HepG2 (cell line): Measurements from ENCODE around the gene CRTC2. TPM values are rescaled to one million over a fixed set of nuclear protein-coding genes. Genes with fewer than 3 reads are reported as not detected.

Experiments
- DZIP1 ChIP-seq: sonication (generic); formaldehyde crosslinking; IDR thresholded peaks from 2 replicates; pipeline ENCODE4 v1.5.0; 2020; ENCODE audit warnings: mild to moderate bottlenecking, missing genetic modification reagents
- MAFF ChIP-seq: IDR thresholded peaks from 2 replicates; pipeline ENCODE4 v1.6.1; 2011; ENCODE audit warnings: low read depth, low read length, improper control_type of control experiment
- MAFK ChIP-seq, 2 experiments: IDR thresholded peaks in 1 of 2; conservative IDR thresholded peaks in 1 of 2; 2 replicates each; pipeline ENCODE4 v1.6.1; 2011; ENCODE audit warnings: improper control_type of control experiment in 2 of 2, low read length in 2 of 2
- MAZ ChIP-seq, 2 experiments: sonication (generic) in 1 of 2; formaldehyde crosslinking in 1 of 2; IDR thresholded peaks; 2 replicates each; pipeline versions ENCODE4 v1.5.0 to v1.6.1; 2012 to 2020; ENCODE audit warnings: low read depth in 2 of 2, mild to moderate bottlenecking in 2 of 2, borderline replicate concordance in 1 of 2, improper control_type of control experiment in 1 of 2, low read length in 1 of 2, missing genetic modification reagents in 1 of 2, moderate library complexity in 1 of 2
- MYC ChIP-seq: sonication (generic); formaldehyde crosslinking; IDR thresholded peaks from 2 replicates; pipeline ENCODE4 v1.9.0; 2021; ENCODE audit warnings: missing genetic modification reagents, borderline replicate concordance
- NFYC ChIP-seq: IDR thresholded peaks from 2 replicates; pipeline ENCODE4 v1.6.1; 2016; ENCODE audit warnings: missing genetic modification reagents, missing compliant biosample characterization
- NONO ChIP-seq, 2 experiments: fragments of 450-650 bp in 1 of 2; sonication (generic) in 1 of 2; formaldehyde crosslinking in 1 of 2; IDR thresholded peaks in 1 of 2; conservative IDR thresholded peaks in 1 of 2; 2 replicates each; pipeline versions ENCODE4 v1.6.1 to v1.8.0; 2017 to 2022; ENCODE audit warnings: mild to moderate bottlenecking in 1 of 2, missing genetic modification reagents in 1 of 2, moderate library complexity in 1 of 2
- NR2F6 ChIP-seq, 2 experiments: IDR thresholded peaks; 2 replicates each; pipeline ENCODE4 v1.6.1; 2016; ENCODE audit warnings: antibody characterized with exemption in 1 of 2, mild to moderate bottlenecking in 1 of 2
- POLR2A ChIP-seq, 2 experiments: IDR thresholded peaks; 2 replicates each; pipeline ENCODE4 v1.6.1; 2011; ENCODE audit warnings: low read depth in 2 of 2, low read length in 2 of 2, mild to moderate bottlenecking in 1 of 2, moderate library complexity in 1 of 2; ENCODE audit not compliant: insufficient read depth in 1 of 2
- REPIN1 ChIP-seq: sonication (generic); formaldehyde crosslinking; IDR thresholded peaks from 2 replicates; pipeline ENCODE4 v1.8.0; 2022; ENCODE audit warnings: missing genetic modification reagents, low read depth, mild to moderate bottlenecking, borderline replicate concordance
- SMAD3 ChIP-seq: sonication (generic); formaldehyde crosslinking; IDR thresholded peaks from 2 replicates; pipeline ENCODE4 v1.4.0; 2020; ENCODE audit warnings: missing genetic modification reagents
- WIZ ChIP-seq: sonication (generic); formaldehyde crosslinking; IDR thresholded peaks from 2 replicates; pipeline ENCODE4 v1.5.1; 2020; ENCODE audit warnings: mild to moderate bottlenecking, missing genetic modification reagents
- ZBTB21 ChIP-seq: sonication (generic); formaldehyde crosslinking; IDR thresholded peaks from 2 replicates; pipeline ENCODE4 v1.4.0; 2020; ENCODE audit warnings: missing genetic modification reagents
- ZFP91 ChIP-seq: sonication (generic); formaldehyde crosslinking; IDR thresholded peaks from 2 replicates; pipeline ENCODE4 v1.9.0; 2022; ENCODE audit warnings: missing genetic modification reagents, mild to moderate bottlenecking, borderline replicate concordance
- ZKSCAN8 ChIP-seq: IDR thresholded peaks from 2 replicates; pipeline ENCODE4 v1.6.1; 2016; ENCODE audit warnings: borderline replicate concordance, missing genetic modification reagents, missing compliant biosample characterization
- ZNF329 ChIP-seq: sonication (generic); formaldehyde crosslinking; IDR thresholded peaks from 2 replicates; pipeline ENCODE4 v1.9.0; 2021; ENCODE audit warnings: low read depth, mild to moderate bottlenecking, missing genetic modification reagents
- ZNF331 ChIP-seq: sonication (generic); formaldehyde crosslinking; IDR thresholded peaks from 2 replicates; pipeline ENCODE4 v1.4.0; 2020; ENCODE audit warnings: missing genetic modification reagents
- ZNF556 ChIP-seq: sonication (generic); formaldehyde crosslinking; IDR thresholded peaks from 2 replicates; pipeline ENCODE4 v1.4.0; 2020; ENCODE audit warnings: mild to moderate bottlenecking, missing genetic modification reagents, borderline replicate concordance
- ZNF564 ChIP-seq: sonication (generic); formaldehyde crosslinking; IDR thresholded peaks from 2 replicates; pipeline ENCODE4 v1.8.1; 2023; ENCODE audit warnings: mild to moderate bottlenecking, missing genetic modification reagents
- ZNF580 ChIP-seq: IDR thresholded peaks from 2 replicates; pipeline ENCODE4 v1.6.1; 2016; ENCODE audit warnings: low read depth, borderline replicate concordance
- ZSCAN5A ChIP-seq: sonication (generic); formaldehyde crosslinking; IDR thresholded peaks from 2 replicates; pipeline ENCODE4 v1.8.0; 2022; ENCODE audit warnings: mild to moderate bottlenecking, missing genetic modification reagents, borderline replicate concordance
- polyA plus RNA-seq, 8 experiments: library from polyadenylated mRNA; depleted of rRNA in 3 of 8; stranded (reverse) in 7 of 8; unstranded in 1 of 8; fragments of >200 nt; fragmentation: Illumina TruSeq in 4 of 8; extraction: Trizol in 4 of 8; gene quantifications; 2 replicates each; pipeline versions ENCODE4 v1.2.1 to v1.2.3, GENCODE V29; 2011 to 2016; ENCODE audit warnings: low read depth in 4 of 8, missing spikeins in 1 of 8, mixed read lengths in 1 of 8; ENCODE audit not compliant: insufficient read depth in 1 of 8
- total RNA-seq, 5 experiments: library from RNA; depleted of rRNA; stranded (reverse); fragments of >200 nt; fragmentation: Illumina TruSeq; extraction: Trizol; gene quantifications; 2 replicates each; pipeline ENCODE4 v1.2.3, GENCODE V29; 2016; ENCODE audit warnings: low read depth in 1 of 5

The CRTC2 gene
- total and polyA plus RNA-seq, 2 of the 13 experiments (the other 11 are each of a cell fraction or from before 2014, with no cell fraction given), result 6.1 to 26.7 TPM

GRCh38 chr1:153958111-153958960 lies at the start of gene CRTC2 (continued):
- peak; percentile 71; the same call in 1 of the 2 replicates for TF ChIP-seq ZNF580 (CRISPR knock-in tag)
- peak; percentile 75 for TF ChIP-seq ZNF556
- peak; percentile 59 for TF ChIP-seq NR2F6 (IDR thresholded peaks at IDR 0.05)
- TF ChIP-seq NR2F6 (CRISPR knock-in tag; IDR thresholded peaks at IDR 0.05), result peak; percentile 55; the same call in 1 of the 2 replicates
- peak; percentile 47; the same call in 1 of the 2 replicates for TF ChIP-seq WIZ (CRISPR knock-in tag)
- peak; percentile 79 for TF ChIP-seq ZNF564
- TF ChIP-seq ZNF329 (CRISPR knock-in tag), result peak; percentile 16; the same call in 1 of the 2 replicates
- TF ChIP-seq MAFF, result peak; percentile 28; the same call in 1 of the 2 replicates
- peak; percentile 40; the same call in 1 of the 2 replicates for TF ChIP-seq DZIP1 (CRISPR knock-in tag)
- TF ChIP-seq ZNF331 (CRISPR knock-in tag), result no peak
- peak; percentile 40; the same call in 1 of the 2 replicates for TF ChIP-seq REPIN1
- TF ChIP-seq NONO (IDR thresholded peaks at IDR 0.05), result no peak
- TF ChIP-seq NONO (CRISPR knock-in tag; conservative IDR thresholded peaks at IDR 0.05), result peak; percentile 67; the same call in 1 of the 2 replicates
- 0 out of 4 replicates have a peak, but pooled peaks of 1 of the 2 experiments have one; percentile 10 for TF ChIP-seq MAFK (conservative IDR thresholded peaks at IDR 0.05 in 1 of 2, IDR thresholded peaks at IDR 0.05 in 1 of 2; ENCODE audit: low read length in 2 of 2)
- no peak for TF ChIP-seq ZKSCAN8 (CRISPR knock-in tag)
- no peak for TF ChIP-seq ZBTB21 (CRISPR knock-in tag)
- peak; percentile 44; the same call in 1 of the 2 replicates for TF ChIP-seq NFYC (CRISPR knock-in tag)
- TF ChIP-seq MAZ (IDR thresholded peaks at IDR 0.05; ENCODE audit: borderline replicate concordance, low read depth, low read length), result no peak
- peak; percentile 75 for TF ChIP-seq MAZ (CRISPR knock-in tag; IDR thresholded peaks at IDR 0.05; ENCODE audit: low read depth)
- peak; percentile 84; the same call in 1 of the 2 replicates for TF ChIP-seq ZFP91 (CRISPR knock-in tag)
- peak in 1 of 2 experiments; percentile 71; a peak in 3 of 4 replicates for TF ChIP-seq POLR2A (IDR thresholded peaks at IDR 0.05; ENCODE audit: insufficient read depth in 1 of 2, low read depth in 2 of 2, low read length in 2 of 2)
- 0 out of 2 replicates have a peak, but pooled peaks have one; percentile 32 for TF ChIP-seq SMAD3 (CRISPR knock-in tag)
- TF ChIP-seq MYC (CRISPR knock-in tag), result peak; percentile 65
- peak; percentile 50; the same call in 1 of the 2 replicates for TF ChIP-seq ZSCAN5A (CRISPR knock-in tag)
